ENCODE data around the gene UBTD1.

DNA sequence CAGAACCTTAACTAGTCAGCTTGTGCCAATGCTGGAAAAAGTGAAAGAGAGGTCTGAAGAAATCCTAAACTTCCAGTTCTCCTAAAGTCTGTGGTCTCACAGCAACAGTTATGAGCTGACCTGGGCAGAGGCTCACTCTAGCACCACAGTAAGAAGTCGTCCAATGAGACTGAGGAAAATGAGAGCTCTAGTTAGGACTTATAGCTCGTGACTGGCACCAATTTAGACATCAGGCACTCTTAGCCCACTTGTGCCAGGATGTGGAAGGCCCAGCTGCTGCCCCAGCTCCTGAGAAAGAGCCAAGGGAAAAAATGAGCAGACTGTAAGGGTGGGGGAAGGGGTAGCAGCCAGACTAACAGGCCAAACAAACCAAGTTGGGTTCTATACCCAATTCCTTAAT, 8.1 kb upstream of the UBTD1 start:
- no peak for TF ChIP-seq POLR2A (IDR thresholded peaks at IDR 0.05)
- TF ChIP-seq, protein P1, sequence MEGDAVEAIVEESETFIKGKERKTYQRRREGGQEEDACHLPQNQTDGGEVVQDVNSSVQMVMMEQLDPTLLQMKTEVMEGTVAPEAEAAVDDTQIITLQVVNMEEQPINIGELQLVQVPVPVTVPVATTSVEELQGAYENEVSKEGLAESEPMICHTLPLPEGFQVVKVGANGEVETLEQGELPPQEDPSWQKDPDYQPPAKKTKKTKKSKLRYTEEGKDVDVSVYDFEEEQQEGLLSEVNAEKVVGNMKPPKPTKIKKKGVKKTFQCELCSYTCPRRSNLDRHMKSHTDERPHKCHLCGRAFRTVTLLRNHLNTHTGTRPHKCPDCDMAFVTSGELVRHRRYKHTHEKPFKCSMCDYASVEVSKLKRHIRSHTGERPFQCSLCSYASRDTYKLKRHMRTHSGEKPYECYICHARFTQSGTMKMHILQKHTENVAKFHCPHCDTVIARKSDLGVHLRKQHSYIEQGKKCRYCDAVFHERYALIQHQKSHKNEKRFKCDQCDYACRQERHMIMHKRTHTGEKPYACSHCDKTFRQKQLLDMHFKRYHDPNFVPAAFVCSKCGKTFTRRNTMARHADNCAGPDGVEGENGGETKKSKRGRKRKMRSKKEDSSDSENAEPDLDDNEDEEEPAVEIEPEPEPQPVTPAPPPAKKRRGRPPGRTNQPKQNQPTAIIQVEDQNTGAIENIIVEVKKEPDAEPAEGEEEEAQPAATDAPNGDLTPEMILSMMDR (IDR thresholded peaks at IDR 0.05) = no peak
